GM21367 (cell line): ENCODE results near the gene CHST9.
"Not testable (repeated sequence)": the region's sequence is repeated elsewhere in the genome, so short reads cannot be mapped to it uniquely, and the experiment has no call there.

Experiments used
- ATAC-seq: cut with Tn5 transposase; IDR thresholded peaks from one replicate; pipeline ENCODE4 v1.9.1; 2021; ENCODE audit not compliant: unreplicated experiment

The CHST9 gene

DNA sequence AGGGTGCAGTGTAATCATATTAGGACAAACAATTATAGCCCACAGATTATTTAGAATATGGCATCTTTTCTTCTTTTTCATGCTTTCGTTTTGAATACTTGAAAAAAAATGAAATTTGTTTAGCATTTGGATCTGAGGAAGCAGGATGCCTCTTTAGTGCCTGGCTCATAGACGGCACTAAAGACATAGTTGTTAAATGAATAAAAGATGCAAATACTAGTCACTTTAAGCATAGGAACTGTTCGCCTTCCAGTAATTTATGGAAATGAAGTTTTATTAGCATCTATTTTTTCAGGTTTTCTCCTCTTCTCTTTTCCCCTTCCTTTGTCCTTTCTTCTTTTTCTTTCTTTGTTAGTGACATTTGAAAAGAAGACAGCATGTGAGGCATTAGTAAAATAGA is 80.4 kb downstream of the CHST9 start:
- ATAC-seq: no peak

DNA sequence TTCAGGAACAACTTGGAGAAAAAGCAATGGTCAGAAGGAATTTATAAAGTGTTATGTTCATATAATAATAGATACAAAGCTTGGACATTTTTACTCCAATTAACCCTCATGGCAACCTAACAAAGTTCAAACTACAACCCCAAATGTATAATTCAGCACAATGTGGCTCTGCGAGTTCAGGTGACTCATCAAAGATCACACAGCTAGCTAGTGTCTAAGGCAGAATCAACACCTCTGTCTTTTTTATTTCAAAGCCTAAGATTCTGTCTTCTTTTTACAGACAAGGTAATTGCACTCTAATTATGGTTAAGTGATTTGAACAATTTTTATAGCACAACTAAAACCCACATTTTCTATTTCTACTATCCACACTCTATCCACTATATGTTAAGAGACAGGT is 90.5 kb downstream of the CHST9 start:
- ATAC-seq: no peak

DNA sequence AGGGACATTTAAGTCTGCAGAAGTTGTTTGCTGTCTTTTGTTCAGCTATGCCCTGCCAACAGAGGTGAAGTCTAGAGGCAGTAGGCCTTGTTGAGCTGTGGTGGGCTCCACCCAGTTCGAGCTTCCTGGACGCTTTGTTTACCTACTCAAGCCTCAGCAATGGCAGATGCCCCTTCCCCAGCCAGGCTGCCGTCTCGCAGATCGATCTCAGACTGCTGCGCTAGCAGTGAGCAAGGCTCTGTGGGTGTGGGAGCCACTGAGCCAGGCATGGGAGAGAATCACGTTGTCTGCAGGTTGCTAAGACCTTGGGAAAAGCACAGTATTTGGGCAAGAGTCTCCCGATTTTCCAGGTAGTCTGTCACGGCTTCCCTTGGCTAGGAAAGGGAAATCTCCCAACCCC is 91.8 kb downstream of the CHST9 start:
- ATAC-seq: not testable (repeated sequence)

DNA sequence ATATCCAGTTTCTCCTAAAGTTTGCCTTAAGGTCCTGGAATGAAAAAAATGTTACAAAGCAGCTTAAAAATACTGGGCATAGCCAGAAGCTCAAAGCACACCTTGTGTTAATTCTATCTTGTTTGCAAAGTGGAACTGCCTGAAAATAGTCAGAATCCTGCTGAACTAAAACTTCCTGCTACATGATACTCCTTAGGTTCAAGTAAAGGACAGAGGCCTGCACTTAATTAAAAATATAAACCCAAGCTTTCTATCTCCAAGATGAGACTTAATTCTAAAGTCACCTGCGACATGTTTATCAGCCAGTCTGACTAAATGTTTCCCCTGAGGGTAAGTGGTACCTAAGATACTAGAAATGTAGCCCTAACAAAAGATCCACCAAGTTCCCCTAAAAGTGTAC is 103.4 kb downstream of the CHST9 start:
- ATAC-seq: no peak

DNA sequence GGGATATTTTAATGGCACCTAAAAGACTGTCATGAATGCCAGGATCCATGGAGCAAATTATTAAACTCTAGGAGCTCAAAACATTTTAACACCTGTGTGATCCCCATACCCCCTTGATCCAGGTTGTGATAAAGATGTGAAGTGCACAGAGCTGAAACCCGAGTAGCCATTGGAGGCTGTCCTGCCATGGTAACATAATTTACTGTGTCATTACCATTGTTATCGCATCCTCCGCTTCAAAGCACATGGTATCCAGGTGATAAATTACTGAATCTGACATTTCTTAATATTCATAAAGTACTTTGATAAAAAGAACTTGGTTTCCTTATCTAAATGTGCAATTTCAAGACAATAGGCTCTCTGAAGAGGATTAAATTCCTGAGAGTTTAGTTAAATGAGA is 109.3 kb downstream of the CHST9 start:
- ATAC-seq: no peak

DNA sequence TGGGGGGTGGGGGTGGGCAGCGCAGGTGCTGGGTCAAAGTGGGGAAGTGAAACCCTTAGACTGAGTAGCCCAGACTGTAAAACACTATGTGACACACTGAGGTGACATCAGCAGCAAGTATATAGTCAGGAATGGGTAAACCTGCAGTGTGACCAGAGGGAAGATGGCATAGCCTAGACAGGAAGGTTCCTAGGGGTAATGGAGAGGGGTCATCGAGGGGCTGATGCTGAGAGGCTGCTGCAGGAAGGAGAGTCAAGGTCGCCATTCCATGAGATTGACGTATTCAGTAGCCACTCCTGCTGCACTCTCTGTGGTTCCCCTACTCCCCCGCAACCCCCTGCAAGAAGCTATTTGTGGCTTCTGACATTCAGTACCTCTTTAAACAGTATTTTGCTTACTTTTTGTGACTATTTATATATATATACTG is 111.7 kb downstream of the CHST9 start:
- peak; percentile 91 for ATAC-seq

DNA sequence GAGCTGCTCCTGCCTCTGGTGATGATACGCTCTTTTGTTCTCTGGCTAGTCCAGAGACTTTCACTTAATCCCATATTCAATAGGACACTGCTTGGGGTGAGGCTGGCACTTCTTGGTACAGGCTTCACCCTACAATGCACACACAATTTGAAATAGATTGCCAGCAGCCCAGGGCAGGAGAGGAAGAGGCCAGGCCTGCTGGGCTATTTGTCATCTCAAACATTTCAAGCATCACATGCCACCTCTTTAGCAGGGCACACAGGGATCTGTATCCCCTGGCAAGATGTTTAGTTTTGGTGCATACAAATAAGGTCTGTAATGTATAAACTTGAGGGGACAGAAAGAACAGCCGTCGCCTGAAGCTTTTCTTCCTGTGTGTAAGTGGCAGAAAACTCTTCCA is 120.4 kb downstream of the CHST9 start:
- no peak for ATAC-seq

DNA sequence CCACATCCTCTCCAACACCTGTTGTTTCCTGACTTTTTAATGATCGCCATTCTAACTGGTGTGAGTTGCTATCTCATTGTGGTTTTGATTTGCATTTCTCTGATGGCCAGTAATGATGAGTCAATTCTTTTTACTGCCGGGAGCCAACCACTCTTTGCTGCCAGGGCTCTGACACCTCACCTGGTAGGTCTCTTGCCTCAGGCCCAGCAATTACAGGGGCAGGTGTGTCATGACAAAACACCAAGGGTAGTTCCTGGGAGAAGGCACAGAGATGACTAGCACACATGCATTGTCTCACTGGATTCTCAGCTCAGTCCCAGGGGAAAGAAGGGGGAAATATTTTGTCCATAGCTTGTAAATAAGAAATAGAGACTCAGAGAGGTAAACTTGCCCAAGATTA is 122.3 kb downstream of the CHST9 start:
- no peak for ATAC-seq

DNA sequence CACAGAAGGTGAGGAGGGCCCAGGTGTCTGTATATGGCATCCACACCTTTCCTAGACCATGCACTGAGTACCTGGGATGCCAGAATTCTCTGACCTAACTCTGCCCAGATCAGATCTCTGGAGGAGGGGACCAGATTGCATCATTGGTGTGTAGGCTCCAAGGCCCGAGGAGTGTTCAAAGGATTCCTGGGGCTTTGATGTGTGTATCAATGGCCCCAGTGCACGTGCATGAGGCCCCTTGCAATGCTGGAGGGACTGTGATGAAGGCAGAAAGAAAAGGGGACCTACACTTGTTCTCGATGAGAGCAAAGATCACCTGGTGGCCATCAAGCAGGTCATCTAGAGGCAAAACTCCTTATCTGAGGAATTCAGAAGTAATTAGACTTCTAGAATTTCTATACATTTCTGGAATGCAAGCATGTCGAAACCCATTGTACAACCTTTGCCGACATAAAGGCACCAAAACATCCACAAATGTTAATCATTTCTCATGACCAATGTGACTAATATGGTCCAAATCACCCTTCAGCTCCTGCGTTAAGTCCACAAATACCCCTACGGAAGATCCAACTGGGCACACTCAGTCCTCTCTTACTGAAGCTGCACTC is 123.5 kb downstream of the CHST9 start:
- no peak for ATAC-seq

DNA sequence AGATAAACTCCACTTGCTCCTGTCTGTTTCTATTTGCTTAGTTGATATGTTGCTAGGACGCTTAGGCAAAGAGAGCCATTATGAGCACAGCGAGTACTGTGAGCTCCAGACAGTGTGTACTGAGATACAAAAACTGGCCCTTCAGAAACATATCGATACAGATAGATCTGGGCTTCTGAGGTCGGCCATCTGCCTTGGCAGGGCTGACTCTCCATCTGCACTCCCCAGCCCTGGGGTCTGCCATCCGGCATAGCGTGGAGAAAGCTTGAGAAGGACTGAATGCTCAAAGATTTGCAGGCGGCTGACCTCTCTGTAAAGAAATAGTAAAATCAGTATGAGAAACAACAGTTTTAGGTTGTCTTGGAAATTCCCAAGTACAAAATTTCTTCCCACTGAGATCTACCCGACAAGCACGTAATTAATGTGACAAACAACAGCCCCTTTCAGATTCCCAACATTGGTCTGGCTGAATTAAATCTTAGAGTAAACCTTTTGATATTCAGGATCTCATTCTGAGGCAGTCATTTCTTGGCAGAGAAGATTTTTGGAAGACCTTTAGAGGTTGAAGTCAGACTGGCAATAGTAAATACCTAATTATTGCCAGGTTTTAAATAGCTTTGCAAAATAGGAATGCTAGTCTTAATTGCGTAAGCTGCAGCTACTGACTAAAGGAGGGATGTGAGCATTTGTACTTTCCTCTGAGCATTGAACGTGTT is 127.4 kb downstream of the CHST9 start:
- no peak for ATAC-seq

DNA sequence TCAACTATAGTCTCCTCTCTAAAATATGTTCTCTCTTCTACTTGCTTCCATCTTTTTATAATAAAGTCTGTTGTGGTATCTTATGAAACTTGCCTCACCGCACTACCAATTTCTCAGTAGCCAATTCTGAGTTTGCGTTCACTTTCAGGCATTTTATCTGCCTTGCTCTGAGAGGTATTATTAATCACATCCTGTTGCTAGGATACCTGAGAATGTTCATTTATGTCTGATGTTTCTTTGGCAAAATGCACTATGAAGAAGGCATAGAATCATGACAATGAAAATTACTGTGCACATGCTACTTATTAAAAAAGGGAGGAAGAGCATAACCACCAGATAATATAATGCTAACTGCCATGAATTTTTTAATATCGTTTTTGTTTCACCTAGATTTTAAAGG is 130.2 kb downstream of the CHST9 start:
- ATAC-seq: no peak

DNA sequence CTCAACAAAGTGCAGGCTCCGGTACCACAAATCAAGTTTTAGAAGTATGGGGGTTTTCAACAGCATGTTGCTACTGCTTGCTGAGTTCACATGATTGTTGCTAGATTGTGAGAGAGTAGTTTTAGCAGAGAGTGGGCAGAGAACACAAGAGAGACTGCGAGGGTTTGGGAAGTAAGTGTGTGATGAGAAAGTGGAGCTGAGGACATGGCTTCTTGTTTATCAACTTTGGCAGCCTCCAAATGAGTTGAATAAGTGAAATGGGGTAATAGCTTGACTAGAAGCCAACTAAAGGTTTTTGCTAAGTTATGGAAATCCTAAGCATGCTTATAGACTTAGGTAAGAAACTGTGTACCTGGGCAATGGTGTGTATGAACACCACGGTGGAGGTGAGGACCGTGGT is 135.1 kb downstream of the CHST9 start:
- ATAC-seq: no peak

DNA sequence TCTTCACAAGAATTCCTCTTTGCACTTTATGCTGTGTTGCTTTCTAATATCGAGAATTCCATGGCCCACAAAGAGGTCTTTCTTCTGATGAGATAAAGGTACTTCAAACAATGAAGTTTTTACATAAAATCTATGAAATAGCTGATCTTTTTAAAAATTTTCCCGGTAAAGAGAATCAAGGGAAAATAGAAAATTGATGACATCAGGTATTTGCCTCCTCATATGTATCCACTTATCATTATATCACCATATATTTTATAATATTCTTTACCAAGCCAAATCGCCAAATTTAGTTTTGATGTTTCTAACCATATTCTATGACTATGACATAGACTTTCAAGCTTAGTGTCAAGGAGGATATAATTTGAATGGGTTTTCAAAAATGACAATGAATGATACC is 139.8 kb downstream of the CHST9 start:
- ATAC-seq: no peak

DNA sequence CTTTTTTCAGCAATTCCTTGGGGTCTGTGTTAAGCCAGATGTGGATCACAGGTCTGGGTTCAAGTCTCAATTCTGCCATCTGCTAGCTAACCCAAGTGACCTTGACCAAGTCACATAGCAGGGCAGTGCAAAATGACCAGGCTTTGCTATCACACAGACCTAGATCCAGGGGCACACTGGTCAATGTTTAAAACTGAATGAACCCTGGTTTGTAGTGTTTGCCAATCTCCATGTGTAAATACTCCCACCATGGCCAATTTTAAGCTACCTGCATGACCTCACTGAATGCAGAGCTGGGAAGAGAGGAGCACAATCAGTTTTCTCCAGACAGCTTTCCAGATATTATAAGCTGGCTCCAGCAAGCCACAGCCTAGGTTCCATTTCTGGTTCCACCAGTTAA is 142.9 kb downstream of the CHST9 start:
- ATAC-seq: no peak

DNA sequence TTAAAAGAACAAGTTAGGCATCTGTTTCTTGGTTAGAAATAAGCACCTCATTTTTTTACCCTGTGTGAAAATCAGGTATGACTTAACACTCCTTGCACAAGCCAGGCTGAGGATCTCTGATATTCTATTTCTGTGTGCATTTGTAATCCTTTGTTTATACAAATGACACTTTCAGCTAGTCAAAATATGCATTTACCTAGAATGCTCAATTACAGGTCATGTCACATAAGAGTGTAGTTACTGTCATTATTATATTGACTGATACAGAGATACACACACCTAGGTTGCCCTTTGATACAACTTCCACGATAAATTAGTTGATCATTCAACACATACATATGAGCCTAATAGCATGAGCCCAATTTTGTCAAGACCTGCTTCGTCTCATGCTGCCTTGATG is 144.3 kb downstream of the CHST9 start:
- ATAC-seq: no peak

DNA sequence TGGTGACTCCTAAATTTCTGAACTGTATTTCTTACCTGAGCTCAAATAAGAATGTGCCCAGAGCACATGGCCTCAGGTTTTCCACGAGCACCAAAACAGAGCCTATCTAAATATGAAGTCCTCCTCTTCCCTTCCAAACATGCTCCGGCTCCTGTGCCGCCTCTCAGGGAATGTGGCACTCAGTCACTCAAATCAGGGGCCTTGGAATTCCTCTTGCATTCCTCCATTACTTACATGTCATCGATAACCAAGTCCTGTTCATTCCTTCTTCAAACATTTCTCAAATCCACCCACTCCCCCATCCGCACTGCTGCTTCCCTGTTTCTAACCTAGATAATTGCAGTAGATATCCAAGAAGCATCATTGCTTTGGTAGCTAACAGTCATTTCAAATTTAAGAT is 151.4 kb downstream of the CHST9 start:
- no peak for ATAC-seq

DNA sequence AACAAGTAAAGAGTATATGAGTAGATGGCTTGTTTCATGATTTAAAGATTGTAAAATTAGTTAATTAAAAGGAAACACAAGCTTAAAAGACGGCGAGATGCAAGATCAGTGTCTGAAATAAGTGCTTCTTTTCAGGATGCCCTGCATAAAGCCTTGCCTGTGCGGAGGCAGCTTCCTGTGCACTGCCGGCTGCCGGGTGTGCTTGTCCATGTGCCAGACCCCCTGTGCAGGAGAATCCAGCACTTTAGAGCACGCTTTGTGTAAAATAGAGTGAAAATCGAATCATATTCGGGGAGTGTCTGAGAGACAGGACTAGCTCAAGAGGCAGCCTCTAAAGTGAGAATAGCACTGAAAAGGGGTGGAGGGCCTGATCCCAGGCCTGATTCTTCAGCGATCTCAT is 154.7 kb downstream of the CHST9 start:
- ATAC-seq: no peak

DNA sequence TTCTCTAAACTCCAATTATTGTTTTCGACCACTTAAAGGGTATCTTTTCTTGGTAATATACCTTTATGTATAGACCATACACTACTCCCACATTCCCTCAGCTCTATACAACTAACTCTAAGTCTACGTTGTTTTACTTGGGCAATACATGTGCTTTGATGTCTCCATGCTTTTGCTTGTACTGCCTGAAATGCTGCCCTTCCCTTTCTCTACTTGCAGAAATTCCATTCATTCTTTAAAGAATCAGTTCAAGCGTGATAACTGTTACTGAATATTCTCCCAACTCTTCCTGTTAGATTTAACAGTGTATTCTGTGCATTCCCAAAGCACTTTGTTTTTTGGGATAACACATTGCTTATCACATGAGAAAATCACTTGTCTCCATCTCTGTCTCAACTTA is 162.6 kb downstream of the CHST9 start:
- ATAC-seq: no peak

DNA sequence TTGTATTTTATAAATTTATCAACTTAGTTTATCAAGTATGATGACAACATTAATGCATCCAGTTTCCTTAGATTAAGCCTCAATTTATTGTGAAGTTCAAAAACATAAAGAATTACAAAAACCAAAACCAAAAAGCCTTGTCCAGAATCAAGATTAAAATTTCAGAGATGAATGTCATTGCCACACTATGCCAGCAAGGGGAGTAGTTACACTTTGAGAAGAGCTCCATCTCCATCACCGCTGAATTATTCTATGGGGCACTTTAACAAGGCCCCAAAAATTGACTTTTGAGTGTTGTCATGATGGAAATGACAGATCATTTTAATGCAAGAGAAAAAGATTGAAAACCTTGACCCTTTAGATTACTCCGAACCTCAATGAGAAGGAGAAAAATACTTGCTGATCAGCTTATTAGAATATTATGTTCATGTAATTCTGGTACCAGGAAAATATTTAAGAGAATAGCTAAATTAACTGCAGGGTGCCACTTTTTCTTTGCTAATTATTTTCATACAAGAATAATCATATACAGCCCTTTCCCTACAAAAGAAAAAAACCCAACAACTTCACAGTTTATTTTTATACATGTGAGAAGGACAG is 167.1 kb downstream of the CHST9 start:
- no peak for ATAC-seq

DNA sequence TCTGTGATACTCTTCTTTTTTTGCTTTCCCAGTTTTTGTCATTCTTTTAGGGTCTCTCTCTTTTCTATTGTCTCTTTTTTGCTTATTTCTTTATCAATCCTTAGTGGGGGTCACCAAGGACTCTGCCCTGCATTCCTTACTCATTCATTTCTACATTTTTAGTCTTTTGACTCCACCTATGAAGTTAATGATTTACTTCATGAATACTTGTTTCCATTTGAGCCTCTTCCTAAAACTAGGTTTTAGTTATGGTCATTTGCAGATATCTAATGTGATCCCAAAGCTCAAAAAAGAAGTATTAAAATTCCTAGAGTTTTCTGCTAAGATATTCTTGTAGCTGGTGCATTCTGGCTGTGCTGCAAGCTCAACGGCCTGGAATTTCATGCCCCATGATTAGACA is 170.3 kb downstream of the CHST9 start:
- no peak for ATAC-seq

DNA sequence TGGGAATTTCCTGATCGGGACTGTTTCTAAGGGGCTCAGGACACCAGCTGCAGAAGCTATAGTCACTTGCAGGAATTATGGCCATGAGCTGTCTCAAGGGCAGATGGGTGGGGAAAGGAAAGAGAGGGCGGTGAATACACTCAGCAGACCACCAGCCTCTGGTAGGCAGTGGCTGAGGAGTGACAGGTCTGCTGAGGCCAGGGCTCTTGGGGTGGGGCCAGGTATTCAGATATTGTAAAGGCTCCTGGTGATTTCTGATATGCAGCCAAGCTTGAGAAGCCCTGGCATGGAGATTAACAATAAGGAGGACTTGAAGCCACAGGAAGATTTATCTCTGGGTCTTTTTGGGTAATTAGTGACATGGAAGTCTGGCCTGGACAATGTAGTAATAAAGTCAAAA is 174.3 kb downstream of the CHST9 start:
- ATAC-seq: no peak

DNA sequence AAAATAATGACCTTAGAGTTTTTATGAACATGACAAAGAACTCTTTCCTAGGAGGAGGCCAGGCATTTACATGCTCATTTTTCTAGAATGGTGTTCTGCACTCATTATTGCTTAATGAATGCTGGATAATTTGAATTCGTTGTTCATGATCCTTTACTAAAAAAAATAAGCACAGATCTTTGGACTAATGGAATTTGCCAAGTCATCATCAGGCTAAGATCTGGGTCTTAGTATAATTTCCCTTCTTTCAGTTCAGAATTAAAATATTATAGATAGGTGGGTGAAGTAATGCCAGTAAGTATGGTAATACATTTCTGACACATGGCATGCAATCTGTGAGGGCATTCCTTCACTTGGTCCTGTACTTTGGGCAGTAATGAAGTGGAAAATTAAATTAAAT is 175.8 kb downstream of the CHST9 start:
- ATAC-seq: no peak

DNA sequence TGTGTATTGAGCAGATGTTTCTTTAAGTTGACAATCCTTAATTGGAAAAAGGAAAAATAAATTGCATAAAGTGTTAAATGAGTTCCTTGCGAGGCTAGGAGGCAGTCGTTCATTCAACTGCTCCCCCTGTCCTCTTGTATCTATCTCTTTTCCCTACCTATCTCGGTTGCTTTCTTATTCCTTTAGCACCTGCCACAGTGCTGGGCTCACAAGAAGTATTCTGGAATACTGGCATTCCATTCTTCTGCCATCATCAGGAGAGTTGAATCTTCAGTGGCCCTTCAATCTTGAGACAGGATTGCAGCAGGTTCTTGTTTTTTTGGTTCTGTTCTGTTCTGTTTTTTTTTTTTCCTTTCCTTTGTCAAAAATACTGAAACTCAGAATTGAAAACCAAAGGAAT is 176.5 kb downstream of the CHST9 start:
- ATAC-seq: no peak
